ENCODE data around the gene PCDHGB4. TPM values are rescaled to one million over a fixed set of nuclear protein-coding genes. Genes with fewer than 3 reads are reported as not detected.

Gene PCDHGB4
- polyA plus RNA-seq, 1 donor from 2014 or later = 9.3 TPM

GRCh38 chr5:141369994-141370848 is 17.3 kb upstream of the PCDHGB4 start, which contains the start of gene PCDHGB3:
PCDHGB3 (plus strand) TSS chr5:141370242; CDS start chr5:141370395, 153 bp downstream.
- no peaks in the 10 kb centered on the region for H4K20me1 ChIP-seq (ENCODE audit: insufficient read depth)
- no peak within 1 kb of the TSS for H3K27ac ChIP-seq (ENCODE audit: low read length)
- H3K9me3 ChIP-seq (ENCODE audit: low read length) = peaks cover 45% of the 10 kb centered on the region
- H3K79me2 ChIP-seq (replicated peaks; ENCODE audit: insufficient read depth, low read length) = no peaks in the 10 kb centered on the region
- H3K4me2 ChIP-seq (ENCODE audit: low read length) = no peak within 1 kb of the TSS
- no peak for TF ChIP-seq POLR2AphosphoS5 (IDR thresholded peaks at IDR 0.05)
- no peak for TF ChIP-seq EP300 (conservative IDR thresholded peaks at IDR 0.05; ENCODE audit: poor library complexity, severe bottlenecking)
- TF ChIP-seq SMC3 (conservative IDR thresholded peaks at IDR 0.05; ENCODE audit: poor library complexity) = no peak
- no peak for TF ChIP-seq REST (IDR thresholded peaks at IDR 0.05; ENCODE audit: borderline replicate concordance)
- no peak for TF ChIP-seq EZH2 (IDR thresholded peaks at IDR 0.05; ENCODE audit: borderline replicate concordance, insufficient read depth, low read length, poor library complexity, severe bottlenecking)
- TF ChIP-seq TAF1 (IDR thresholded peaks at IDR 0.05; ENCODE audit: low read depth) = no peak
- TF ChIP-seq RAD21 (conservative IDR thresholded peaks at IDR 0.05) = no peak
- no peak for TF ChIP-seq MXI1 (conservative IDR thresholded peaks at IDR 0.05; ENCODE audit: poor library complexity, severe bottlenecking)
- TF ChIP-seq CTCF (IDR thresholded peaks at IDR 0.05; ENCODE audit: poor library complexity, severe bottlenecking) = no peak
- H3K9ac ChIP-seq (ENCODE audit: low read length) = no peak within 1 kb of the TSS
- no peaks in the 10 kb centered on the region for H3K27me3 ChIP-seq (ENCODE audit: insufficient read depth, low read depth, low read length)
- H2AFZ ChIP-seq (ENCODE audit: low read depth, low read length) = no peak within 1 kb of the TSS
- no peaks in the 10 kb centered on the region for H3K9me2 ChIP-seq (ENCODE audit: insufficient read depth, low read length)
- H3K4me3 ChIP-seq (ENCODE audit: low read length) = no peak within 1 kb of the TSS
- no peaks in the 10 kb centered on the region for H3K36me3 ChIP-seq (ENCODE audit: insufficient read depth, low read length)
- no peaks in the 10 kb centered on the region for H3F3A ChIP-seq (ENCODE audit: insufficient read depth, low read length, poor library complexity, severe bottlenecking)

GRCh38 chr5:141371572-141372475 is 15.7 kb upstream of the PCDHGB4 start:
- H3K27ac ChIP-seq (ENCODE audit: low read length) = no peak overlapping the region
- H3K4me2 ChIP-seq (ENCODE audit: low read length) = no peak overlapping the region
- no peaks in the 10 kb centered on the region for H4K20me1 ChIP-seq (ENCODE audit: insufficient read depth)
- no peak overlapping the region for H3K4me3 ChIP-seq (ENCODE audit: low read length)
- H2AFZ ChIP-seq (ENCODE audit: low read depth, low read length) = no peak overlapping the region
- H3K36me3 ChIP-seq (ENCODE audit: insufficient read depth, low read length) = no peaks in the 10 kb centered on the region
- TF ChIP-seq SMC3 (conservative IDR thresholded peaks at IDR 0.05; ENCODE audit: poor library complexity) (no peak), EZH2 (IDR thresholded peaks at IDR 0.05; ENCODE audit: borderline replicate concordance, insufficient read depth, low read length, poor library complexity, severe bottlenecking) (no peak), EP300 (conservative IDR thresholded peaks at IDR 0.05; ENCODE audit: poor library complexity, severe bottlenecking) (no peak), RAD21 (conservative IDR thresholded peaks at IDR 0.05) (no peak), MXI1 (conservative IDR thresholded peaks at IDR 0.05; ENCODE audit: poor library complexity, severe bottlenecking) (no peak), TAF1 (IDR thresholded peaks at IDR 0.05; ENCODE audit: low read depth) (no peak), REST (IDR thresholded peaks at IDR 0.05; ENCODE audit: borderline replicate concordance) (no peak), CTCF (IDR thresholded peaks at IDR 0.05; ENCODE audit: poor library complexity, severe bottlenecking) (no peak), POLR2AphosphoS5 (IDR thresholded peaks at IDR 0.05) (no peak)
- peaks cover 35% of the 10 kb centered on the region for H3K9me3 ChIP-seq (ENCODE audit: low read length)
- no peak overlapping the region for H3K9ac ChIP-seq (ENCODE audit: low read length)
- no peaks in the 10 kb centered on the region for H3K27me3 ChIP-seq (ENCODE audit: insufficient read depth, low read depth, low read length)
- H3K79me2 ChIP-seq (replicated peaks; ENCODE audit: insufficient read depth, low read length) = no peaks in the 10 kb centered on the region
- no peaks in the 10 kb centered on the region for H3F3A ChIP-seq (ENCODE audit: insufficient read depth, low read length, poor library complexity, severe bottlenecking)
- H3K9me2 ChIP-seq (ENCODE audit: insufficient read depth, low read length) = no peaks in the 10 kb centered on the region
